Urinary bladder (tissue), 4 donors: ENCODE results near the gene PRPF18. TPM values are rescaled to one million over a fixed set of nuclear protein-coding genes. Genes with fewer than 3 reads are reported as not detected.

Experiments used
- DNase-seq: peaks from one replicate; pipeline ENCODE4 v3.0.0-alpha.2; 2015; ENCODE audit errors: extremely low spot score
- H3K27ac ChIP-seq: one replicate; pipeline ENCODE4 v1.5.1; 2013; ENCODE audit warnings: low read depth, mild to moderate bottlenecking, moderate library complexity
- H3K36me3 ChIP-seq: one replicate; pipeline ENCODE4 v1.6.1; 2013; ENCODE audit warnings: mild to moderate bottlenecking, moderate library complexity; ENCODE audit not compliant: insufficient read depth
- H3K4me1 ChIP-seq: one replicate; pipeline ENCODE4 v1.6.1; 2013; ENCODE audit warnings: mild to moderate bottlenecking, moderate library complexity; ENCODE audit not compliant: insufficient read depth
- H3K4me3 ChIP-seq: one replicate; pipeline ENCODE4 v1.5.1; 2013; ENCODE audit warnings: low read depth, low read length
- WGBS: extraction: QIAGEN DNeasy Blood & Tissue Kit; methylation state at CpG from one replicate; pipeline ENCODE4 v1.1.7; 2013; 5-methylcytosine and 5-hydroxymethylcytosine counted together
- polyA plus RNA-seq: library from polyadenylated mRNA; stranded (reverse); fragments of 200-250 nt; gene quantifications from one replicate; pipeline ENCODE4 v1.2.3, GENCODE V29; 2013
- total RNA-seq: library from RNA; depleted of rRNA; stranded (reverse); fragments of >200 nt; gene quantifications from one replicate; pipeline ENCODE4 v1.2.3, GENCODE V29; 2014
- donor health status: healthy with polysubstance abuse.
- donor health status: healthy.

The PRPF18 gene
- total and polyA plus RNA-seq, 2 donors = 17.4 to 44.4 TPM

DNA sequence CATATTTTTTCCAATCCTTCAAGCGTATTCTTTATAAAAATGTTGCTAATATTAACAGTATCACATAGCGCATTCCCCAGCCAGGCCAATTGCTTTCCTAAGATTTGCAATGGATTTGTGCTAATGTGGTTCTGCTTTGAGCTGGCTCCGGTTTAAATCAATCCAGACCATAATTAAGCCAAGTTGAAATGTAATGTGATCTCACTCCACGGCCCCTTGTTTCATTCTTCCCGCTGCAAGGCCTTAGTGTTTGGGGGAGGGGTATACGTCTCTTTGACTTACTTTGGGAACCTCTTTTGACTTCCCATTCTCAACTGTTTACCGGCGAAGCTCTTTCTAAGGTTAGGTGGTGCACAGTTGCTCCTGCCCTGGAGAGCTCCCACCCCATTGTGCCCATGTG lies 86.4 kb downstream of the PRPF18 start:
- WGBS = 78% methylated on average over 8 of the region's 8 CpGs
- DNase-seq = no peak

DNA sequence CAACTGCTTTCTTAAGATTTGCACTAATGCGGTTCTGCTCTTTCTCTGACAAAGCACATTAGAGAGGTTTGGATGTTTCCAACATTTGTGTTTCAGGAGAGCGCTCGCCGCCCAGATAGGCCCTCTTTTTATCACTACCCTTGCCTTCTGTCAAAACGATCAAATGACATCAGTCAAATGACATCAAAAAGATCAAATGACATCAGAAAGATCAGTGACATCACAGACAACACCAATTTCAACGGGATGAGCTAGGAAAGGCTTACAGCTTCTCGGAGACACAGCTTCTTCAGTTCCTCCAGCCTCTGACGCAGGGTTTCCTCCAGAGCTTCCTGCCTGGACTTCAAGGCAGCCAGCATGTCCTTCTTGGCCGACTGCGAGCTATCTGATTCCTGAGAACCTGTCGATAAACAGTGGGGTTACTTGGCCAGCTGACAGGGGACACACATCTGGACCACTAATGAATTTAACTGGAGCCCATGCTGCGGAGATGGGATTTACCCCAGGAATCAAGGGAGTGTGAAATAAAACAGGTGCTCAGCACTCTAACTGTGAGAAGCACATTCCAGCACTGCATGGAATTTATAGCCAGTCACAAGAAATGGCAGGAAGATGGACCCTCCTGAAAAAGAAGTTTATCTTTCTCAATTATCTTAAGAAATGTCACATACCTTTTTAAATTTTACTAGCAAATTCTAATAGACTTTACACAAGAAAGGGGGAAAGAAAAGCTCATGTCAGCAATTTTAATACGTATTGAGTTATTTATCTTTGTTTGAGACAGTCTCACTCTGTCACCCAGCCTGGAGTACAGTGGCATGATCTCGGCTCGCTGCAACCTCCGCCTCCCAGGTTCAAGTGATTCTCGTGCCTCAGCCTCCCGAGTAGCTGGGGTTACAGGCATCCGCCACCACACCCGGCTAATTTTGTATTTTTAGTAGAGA lies 88.2 kb downstream of the PRPF18 start:
- no peaks in the 10 kb centered on the region for H3K4me1 ChIP-seq
- WGBS = 84% methylated on average over 20 of the region's 20 CpGs
- H3K36me3 ChIP-seq = no peaks in the 10 kb centered on the region
- H3K4me3 ChIP-seq = no peak overlapping the region
- no peak overlapping the region for H3K27ac ChIP-seq
- no peak for DNase-seq

More for the DNA sequence above, 86.4 kb downstream of the PRPF18 start:
- H3K36me3 ChIP-seq = no peaks in the 10 kb centered on the region
- H3K4me3 ChIP-seq = no peak overlapping the region
- H3K4me1 ChIP-seq = no peaks in the 10 kb centered on the region
- H3K27ac ChIP-seq = no peak overlapping the region

DNA sequence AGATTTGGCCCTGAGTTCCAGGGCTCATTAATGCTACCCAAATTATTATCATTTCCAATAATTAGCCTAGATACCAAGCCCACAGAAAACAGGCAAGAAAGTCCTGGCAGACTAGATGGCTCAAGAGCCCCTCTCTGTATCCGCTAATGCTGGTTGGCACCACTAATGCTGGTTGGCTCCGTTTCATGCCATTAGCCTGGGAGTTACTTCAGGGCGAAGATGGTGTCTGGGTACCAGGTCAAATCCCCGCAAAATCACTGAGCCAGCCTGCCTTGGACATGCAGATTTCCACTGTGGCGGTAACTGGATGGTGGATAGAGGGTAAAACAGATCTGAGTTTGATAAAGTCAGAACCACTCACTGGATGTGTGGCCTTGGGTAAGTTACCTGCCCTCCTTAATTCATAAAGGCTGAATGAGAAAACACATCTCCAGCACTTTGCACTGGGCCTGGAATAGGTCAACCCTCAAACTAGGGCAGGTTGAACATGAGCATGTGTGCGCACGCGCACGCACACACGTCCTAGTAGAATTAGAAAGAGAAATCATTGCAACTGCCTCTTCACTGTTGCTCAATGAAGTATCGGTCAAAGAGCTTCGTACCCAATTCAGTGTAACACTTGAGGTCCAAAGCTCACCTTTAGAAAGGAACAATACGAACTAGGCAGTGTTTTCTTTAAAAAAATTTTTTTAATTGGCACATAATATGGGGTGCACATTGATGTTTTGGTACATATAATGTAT lies 91.5 kb downstream of the PRPF18 start:
- WGBS = 98% methylated on average over 13 of the region's 13 CpGs
- no peak overlapping the region for H3K27ac ChIP-seq
- no peaks in the 10 kb centered on the region for H3K4me1 ChIP-seq
- H3K4me3 ChIP-seq = no peak overlapping the region
- DNase-seq = no peak
- no peaks in the 10 kb centered on the region for H3K36me3 ChIP-seq

Other genes starting within 250 kb of the PRPF18 start
- gene SEPHS1, start 238.7 kb upstream of the PRPF18 start, total RNA-seq = 52.4 TPM
- 39.9 TPM for gene SEPHS1, start 238.7 kb upstream of the PRPF18 start, polyA plus RNA-seq
- gene BEND7, start 58.0 kb upstream of the PRPF18 start, total RNA-seq = 8.8 TPM
- 8.0 TPM for gene BEND7, start 58.0 kb upstream of the PRPF18 start, polyA plus RNA-seq